HCT116 (cell line): Measurements from ENCODE around the gene HOXD1. TPM values are rescaled to one million over a fixed set of nuclear protein-coding genes. Genes with fewer than 3 reads are reported as not detected.

Experiments
- ATAC-seq: fragments of 200-7000 bp; cut with Tn5 transposase; 2 replicates; pipeline ENCODE4 v1.9.1; 2020; ENCODE audit warnings: mild to moderate bottlenecking, moderate library complexity
- BruUV-seq: library from RNA; stranded (reverse); fragments of 400-500 nt; replicated peaks from 2 replicates; lab custom pipeline; 2021; lab: Mats Ljungman, UMichigan
- CTCF ChIA-PET: fragments of 300-600 bp; sonication (Branson Sonifier 250); formaldehyde crosslinking; loops from one replicate; lab custom pipeline; 2021; ENCODE audit warnings: antibody characterized with exemption; lab: Charles Lee
- POLR2A ChIA-PET: fragments of 300-600, 350-600 bp; sonication (Branson Sonifier 250); formaldehyde crosslinking; loops from one replicate; lab custom pipeline; 2021; ENCODE audit warnings: antibody characterized with exemption; lab: Charles Lee
- RAD21 ChIA-PET, 2 experiments: fragments of 300-600 bp; sonication (Branson Sonifier 250); formaldehyde crosslinking; loops; one replicate each; lab custom pipeline; 2023; ENCODE audit warnings: low total read pairs in 2 of 2; ENCODE audit not compliant: uncharacterized antibody in 2 of 2, unreplicated experiment in 2 of 2, low non-redundant PET in 1 of 2; lab: Charles Lee
- DNase-seq: peaks from one replicate; pipeline ENCODE4 v3.0.0-alpha.2; 2010; ENCODE audit warnings: low read depth, low spot score
- H2AFZ ChIP-seq: fragments of 200-600 bp; shearing (Covaris generic), sonication (generic); 2 replicates; pipeline ENCODE4 v1.6.1; 2017; ENCODE audit warnings: low read depth, mixed run types, mixed read lengths, antibody characterized with exemption, low read length; ENCODE audit not compliant: poor library complexity, severe bottlenecking
- H3K27ac ChIP-seq: 2 replicates; pipeline ENCODE4 v1.5.1; 2012; ENCODE audit warnings: low read depth, low read length
- H3K27me3 ChIP-seq: fragments of 200-600 bp; sonication (generic); 2 replicates; pipeline ENCODE4 v1.6.1; 2016; ENCODE audit warnings: mixed run types, low read length, mixed read lengths; ENCODE audit not compliant: insufficient read depth
- H3K36me3 ChIP-seq, 2 experiments: fragments of 200-500 bp in 1 of 2; fragments of 200-600 bp in 1 of 2; sonication (Bioruptor generic) in 1 of 2; sonication (generic) in 1 of 2; 2 replicates each; pipeline versions ENCODE4 v1.5.1 to v1.6.1; 2014 to 2016; ENCODE audit warnings: low read length in 2 of 2, inconsistent platforms in 1 of 2, mixed read lengths in 1 of 2, mixed run types in 1 of 2; ENCODE audit not compliant: insufficient read depth in 2 of 2, control insufficient read depth in 1 of 2
- H3K4me1 ChIP-seq, 2 experiments: fragments of 200-600 bp in 1 of 2; sonication (generic) in 1 of 2; 2 replicates each; pipeline versions ENCODE4 v1.5.1 to v1.6.1; 2012 to 2017; ENCODE audit warnings: low read length in 2 of 2, inconsistent platforms in 1 of 2, mild to moderate bottlenecking in 1 of 2, mixed read lengths in 1 of 2, mixed run types in 1 of 2, moderate library complexity in 1 of 2; ENCODE audit not compliant: insufficient read depth in 2 of 2, control insufficient read depth in 1 of 2
- H3K4me2 ChIP-seq: fragments of 200-600 bp; sonication (generic); 2 replicates; pipeline ENCODE4 v1.6.1; 2017; ENCODE audit warnings: mixed run types, low read length, mixed read lengths
- H3K4me3 ChIP-seq, 2 experiments: fragments of 200-600 bp in 1 of 2; sonication (generic) in 1 of 2; replicated peaks in 1 of 2; 2 replicates each; pipeline ENCODE4 v1.5.1; 2011 to 2016; ENCODE audit warnings: low read length in 2 of 2, control low read depth in 1 of 2, low read depth in 1 of 2, mild to moderate bottlenecking in 1 of 2, mixed read lengths in 1 of 2, mixed run types in 1 of 2
- H3K79me2 ChIP-seq: fragments of 200-600 bp; sonication (generic); 2 replicates; pipeline ENCODE4 v1.6.1; 2017; ENCODE audit warnings: mild to moderate bottlenecking, mixed run types, low read length, moderate library complexity, mixed read lengths; ENCODE audit not compliant: insufficient read depth
- H3K9ac ChIP-seq: fragments of 200-600 bp; sonication (generic); 2 replicates; pipeline ENCODE4 v1.6.1; 2016; ENCODE audit warnings: low read length, mixed read lengths
- H3K9me2 ChIP-seq: fragments of 200-600 bp; sonication (generic), shearing (Covaris generic); 2 replicates; pipeline ENCODE4 v1.6.1; 2017; ENCODE audit warnings: mixed run types, mild to moderate bottlenecking, moderate library complexity; ENCODE audit not compliant: insufficient read depth
- H3K9me3 ChIP-seq, 2 experiments: fragments of 200-500 bp in 1 of 2; fragments of 200-600 bp in 1 of 2; sonication (Bioruptor generic) in 1 of 2; sonication (generic) in 1 of 2; 2 replicates each; pipeline ENCODE4 v1.6.1; 2014 to 2017; ENCODE audit warnings: low read length in 2 of 2, mixed read lengths in 2 of 2, inconsistent platforms in 1 of 2, low read depth in 1 of 2, mild to moderate bottlenecking in 1 of 2, mixed run types in 1 of 2, moderate library complexity in 1 of 2; ENCODE audit not compliant: control insufficient read depth in 1 of 2, insufficient read depth in 1 of 2
- H4K20me1 ChIP-seq: fragments of 200-600 bp; sonication (generic), shearing (Covaris generic); 2 replicates; pipeline ENCODE4 v1.6.1; 2017; ENCODE audit warnings: mixed run types, mild to moderate bottlenecking, moderate library complexity; ENCODE audit not compliant: insufficient read depth
- ATF3 ChIP-seq: IDR thresholded peaks from 2 replicates; pipeline ENCODE4 v1.6.1; 2012
- CBX3 ChIP-seq: IDR thresholded peaks from 2 replicates; pipeline ENCODE4 v1.6.1; 2012; ENCODE audit warnings: low read depth
- CEBPB ChIP-seq: IDR thresholded peaks from 2 replicates; pipeline ENCODE4 v1.6.1; 2012; ENCODE audit warnings: low read depth
- CTCF ChIP-seq, 3 experiments: fragments of 200-600 bp in 1 of 3; sonication (generic) in 1 of 3; IDR thresholded peaks in 2 of 3; conservative IDR thresholded peaks in 1 of 3; 2 replicates each; pipeline ENCODE4 v1.5.1; 2012 to 2017; ENCODE audit warnings: low read depth in 2 of 3, low read length in 2 of 3, antibody characterized with exemption in 1 of 3, borderline replicate concordance in 1 of 3, control low read depth in 1 of 3, mild to moderate bottlenecking in 1 of 3, mixed read lengths in 1 of 3, mixed run types in 1 of 3, moderate library complexity in 1 of 3; ENCODE audit not compliant: insufficient read depth in 1 of 3
- EZH2 ChIP-seq: fragments of 200-600 bp; sonication (generic); IDR thresholded peaks from 2 replicates; pipeline ENCODE4 v1.6.1; 2017; ENCODE audit warnings: antibody characterized with exemption, mixed run types
- EZH2phosphoT487 ChIP-seq: fragments of 200-600 bp; IDR thresholded peaks from 2 replicates; pipeline ENCODE4 v1.6.1; 2018; ENCODE audit warnings: antibody characterized with exemption, borderline replicate concordance
- FOSL1 ChIP-seq: IDR thresholded peaks from 2 replicates; pipeline ENCODE4 v1.6.1; 2012; ENCODE audit warnings: low read depth
- JUND ChIP-seq: IDR thresholded peaks from 2 replicates; pipeline ENCODE4 v1.6.1; 2012
- MAX ChIP-seq: IDR thresholded peaks from 2 replicates; pipeline ENCODE4 v1.6.1; 2012
- POLR2A ChIP-seq: IDR thresholded peaks from 2 replicates; pipeline ENCODE4 v1.7.0; 2011; ENCODE audit warnings: borderline replicate concordance; ENCODE audit not compliant: insufficient read depth, insufficient read length; ENCODE audit errors: extremely low read depth
- POLR2AphosphoS5 ChIP-seq: IDR thresholded peaks from 2 replicates; pipeline ENCODE4 v1.6.1; 2011; ENCODE audit warnings: mild to moderate bottlenecking, low read depth, low read length, moderate library complexity
- RAD21 ChIP-seq: IDR thresholded peaks from 2 replicates; pipeline ENCODE4 v1.6.1; 2012; ENCODE audit warnings: low read depth, mild to moderate bottlenecking
- REST ChIP-seq: IDR thresholded peaks from 2 replicates; pipeline ENCODE4 v1.6.1; 2012; ENCODE audit warnings: low read depth
- SP1 ChIP-seq: IDR thresholded peaks from 2 replicates; pipeline ENCODE4 v1.6.1; 2012; ENCODE audit warnings: low read depth
- TCF7L2 ChIP-seq: IDR thresholded peaks from 2 replicates; pipeline ENCODE4 v1.7.0; 2011; ENCODE audit warnings: borderline replicate concordance, inconsistent platforms; ENCODE audit not compliant: insufficient read depth, insufficient read length; ENCODE audit errors: extremely low read depth
- YY1 ChIP-seq: IDR thresholded peaks from 2 replicates; pipeline ENCODE4 v1.6.1; 2011; ENCODE audit warnings: low read length, low read depth, moderate library complexity, mild to moderate bottlenecking; ENCODE audit not compliant: insufficient replicate concordance; ENCODE audit errors: extremely low read depth
- ZFX ChIP-seq: fragments of 450-650 bp; IDR thresholded peaks from 2 replicates; pipeline ENCODE4 v1.6.1; 2017
- ZNF274 ChIP-seq: fragments of 200-500 bp; sonication (Bioruptor generic); IDR thresholded peaks from 2 replicates; pipeline ENCODE4 v1.6.1; 2014; ENCODE audit warnings: mild to moderate bottlenecking, low read depth, low read length, inconsistent platforms
- intact Hi-C: fragments of 100-400 bp; cut with micrococcal nuclease; formaldehyde crosslinking; loops from 2 replicates; pipeline ENCODE4 v1.10.0; 2022
- total RNA-seq: library from RNA; stranded (reverse); gene quantifications from one replicate; pipeline ENCODE4 v1.2.1, GENCODE V29; 2021; ENCODE audit not compliant: unreplicated experiment
- TF ChIP-seq, protein P1 (sequence below): IDR thresholded peaks from 2 replicates; pipeline ENCODE4 v1.6.1; 2011; ENCODE audit warnings: mild to moderate bottlenecking, low read length, moderate library complexity; ENCODE audit not compliant: insufficient replicate concordance; ENCODE audit errors: extremely low read depth

HOXD1 gene
- total RNA-seq, 1 experiment from 2014 or later, result not detected

DNA sequence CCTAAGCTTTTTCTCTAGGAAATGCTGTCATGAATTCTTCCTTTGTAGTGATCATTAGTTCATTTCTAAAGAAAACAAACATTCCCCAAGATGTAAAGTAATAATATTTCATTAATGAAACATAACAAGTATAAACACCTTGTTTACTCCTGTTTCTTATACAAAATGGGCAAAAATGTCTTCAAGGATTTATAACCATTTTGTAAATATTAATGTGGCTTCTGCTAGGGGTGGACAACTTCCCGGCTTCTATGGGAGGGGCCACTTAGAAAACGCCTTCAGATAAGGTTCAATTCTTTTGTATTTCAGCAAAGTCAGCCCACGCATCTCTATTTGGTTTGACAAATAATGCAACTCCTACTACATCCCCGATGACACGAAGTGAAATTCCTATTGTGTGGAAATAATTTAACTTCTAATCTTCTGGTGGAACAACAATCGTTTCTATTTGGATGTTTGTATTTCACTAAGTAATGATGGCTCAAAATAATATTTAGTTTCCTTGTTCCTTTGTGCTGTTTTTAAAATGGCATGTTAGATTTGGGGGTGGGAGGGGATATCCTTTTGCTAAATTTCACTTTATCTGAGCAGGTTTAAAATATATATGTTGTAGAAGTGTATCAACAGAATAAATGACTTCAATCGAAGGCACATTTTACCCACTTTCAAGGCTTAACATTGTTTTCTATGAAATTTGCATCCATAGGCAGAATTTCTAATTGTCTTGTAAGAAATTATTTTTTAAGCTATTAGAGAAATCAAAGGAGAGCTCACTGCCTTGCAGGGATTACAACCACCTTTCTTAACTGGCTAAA is 14.7 kb upstream of the HOXD1 start:
- intact Hi-C loops, result no loop called here
- CTCF ChIA-PET, result interaction anchor here (1.0 kb wide), 1 partner anchor 577 kb away, joined by 3 read pairs; no protein-coding TSS in a partner anchor
- no peak overlapping the region for H3K4me3 ChIP-seq
- no peak overlapping the region for H2AFZ ChIP-seq
- DNase-seq (no peak), ATAC-seq (no peak)
- no peaks in the 10 kb centered on the region for H4K20me1 ChIP-seq
- H3K27ac ChIP-seq, result no peak overlapping the region
- no peaks in the 10 kb centered on the region for H3K36me3 ChIP-seq
- H3K9ac ChIP-seq, result no peak overlapping the region
- H3K9me2 ChIP-seq, result no peaks in the 10 kb centered on the region
- H3K4me2 ChIP-seq, result no peak overlapping the region
- H3K4me1 ChIP-seq, result no peaks in the 10 kb centered on the region
- RAD21 ChIA-PET, result no interaction called here
- no peak for TF ChIP-seq ZNF274
- TF ChIP-seq TCF7L2, result no peak
- no peak for TF ChIP-seq POLR2A
- no peak for TF ChIP-seq CBX3
- TF ChIP-seq, protein P1, sequence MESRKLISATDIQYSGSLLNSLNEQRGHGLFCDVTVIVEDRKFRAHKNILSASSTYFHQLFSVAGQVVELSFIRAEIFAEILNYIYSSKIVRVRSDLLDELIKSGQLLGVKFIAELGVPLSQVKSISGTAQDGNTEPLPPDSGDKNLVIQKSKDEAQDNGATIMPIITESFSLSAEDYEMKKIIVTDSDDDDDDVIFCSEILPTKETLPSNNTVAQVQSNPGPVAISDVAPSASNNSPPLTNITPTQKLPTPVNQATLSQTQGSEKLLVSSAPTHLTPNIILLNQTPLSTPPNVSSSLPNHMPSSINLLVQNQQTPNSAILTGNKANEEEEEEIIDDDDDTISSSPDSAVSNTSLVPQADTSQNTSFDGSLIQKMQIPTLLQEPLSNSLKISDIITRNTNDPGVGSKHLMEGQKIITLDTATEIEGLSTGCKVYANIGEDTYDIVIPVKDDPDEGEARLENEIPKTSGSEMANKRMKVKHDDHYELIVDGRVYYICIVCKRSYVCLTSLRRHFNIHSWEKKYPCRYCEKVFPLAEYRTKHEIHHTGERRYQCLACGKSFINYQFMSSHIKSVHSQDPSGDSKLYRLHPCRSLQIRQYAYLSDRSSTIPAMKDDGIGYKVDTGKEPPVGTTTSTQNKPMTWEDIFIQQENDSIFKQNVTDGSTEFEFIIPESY, result no peak
- no peak for TF ChIP-seq YY1
- no peak for TF ChIP-seq RAD21
- TF ChIP-seq CTCF (IDR thresholded peaks at IDR 0.05 in 2 of 3, conservative IDR thresholded peaks at IDR 0.05 in 1 of 3; ENCODE audit: borderline replicate concordance in 1 of 3, insufficient read depth in 1 of 3, low read depth in 2 of 3, low read length in 2 of 3), result no peak
- TF ChIP-seq ZFX, result no peak
- no peak for TF ChIP-seq POLR2AphosphoS5
- TF ChIP-seq REST, result no peak
- TF ChIP-seq EZH2, result no peak
- no peak for TF ChIP-seq SP1
- TF ChIP-seq JUND, result no peak
- TF ChIP-seq CEBPB, result no peak
- no peak for TF ChIP-seq EZH2phosphoT487
- no peak for TF ChIP-seq FOSL1
- TF ChIP-seq ATF3, result no peak
- TF ChIP-seq MAX, result no peak
- POLR2A ChIA-PET, result interaction anchor here (0.9 kb wide), 1 partner anchor 12 kb away, joined by 3 read pairs; no protein-coding TSS in a partner anchor
- H3K9me3 ChIP-seq, result no peaks in the 10 kb centered on the region
- H3K79me2 ChIP-seq, result no peaks in the 10 kb centered on the region
- BruUV-seq, result no TSS peak
- no peaks in the 10 kb centered on the region for H3K27me3 ChIP-seq
